ENCODE results near the gene SAMD11. TPM values are rescaled to one million over a fixed set of nuclear protein-coding genes. Genes with fewer than 3 reads are reported as not detected.

Gene SAMD11
- total and polyA plus RNA-seq, 2 of the 13 experiments (the other 11 are each of a cell fraction or from before 2014, with no cell fraction given) = 0.11 TPM; not detected in 1

DNA sequence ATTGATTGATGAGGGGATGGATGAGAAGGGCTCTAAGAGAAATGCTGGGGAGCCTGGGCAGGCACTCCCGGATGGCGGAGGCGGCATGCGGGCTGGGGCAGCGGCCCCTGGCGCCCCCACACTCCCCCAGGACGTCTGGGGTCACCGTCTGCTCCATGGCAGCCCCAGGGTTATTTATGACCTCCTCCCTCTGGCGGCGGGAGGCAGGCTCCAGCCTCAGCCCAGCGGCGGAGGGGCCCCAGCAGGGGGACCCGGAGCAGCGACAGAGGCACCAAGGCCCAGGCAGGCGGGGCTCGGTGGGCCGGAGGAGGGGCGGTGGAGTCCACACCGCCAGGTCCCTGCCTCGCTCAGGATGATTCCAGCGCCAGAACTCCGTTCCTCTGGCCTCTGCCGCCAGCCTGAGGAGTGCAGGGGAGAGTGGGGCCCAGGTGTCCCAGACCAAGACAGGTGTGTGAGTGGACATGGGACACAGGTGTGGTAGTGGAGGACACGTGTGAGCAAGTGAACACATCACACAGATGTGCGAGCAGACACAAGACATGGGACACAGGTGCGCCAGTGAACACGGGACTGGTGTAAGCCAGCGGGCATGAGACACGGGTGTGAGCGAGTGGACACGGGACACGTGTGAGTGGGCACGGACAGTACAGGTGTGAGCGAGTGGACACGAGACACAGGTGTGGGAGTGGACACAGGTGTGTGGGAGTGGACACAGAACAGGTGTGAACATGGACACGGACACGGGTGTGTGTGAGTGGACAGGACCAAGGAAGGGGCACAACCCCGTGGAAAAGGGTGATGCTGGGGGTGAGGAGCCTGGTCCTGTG, 2.5 kb upstream of the SAMD11 start (continued):
- peak; percentile 67; the same call in 1 of the 2 replicates for TF ChIP-seq MAZ (IDR thresholded peaks at IDR 0.05; ENCODE audit: borderline replicate concordance, low read depth, low read length)
- TF ChIP-seq MAZ (CRISPR knock-in tag; IDR thresholded peaks at IDR 0.05; ENCODE audit: low read depth) = no peak; the same call in none of the 2 replicates
- 0 out of 2 replicates have a peak, but pooled peaks have one; percentile 30 for TF ChIP-seq GATAD2A (CRISPR knock-in tag; IDR thresholded peaks at IDR 0.05)
- TF ChIP-seq, protein P1, sequence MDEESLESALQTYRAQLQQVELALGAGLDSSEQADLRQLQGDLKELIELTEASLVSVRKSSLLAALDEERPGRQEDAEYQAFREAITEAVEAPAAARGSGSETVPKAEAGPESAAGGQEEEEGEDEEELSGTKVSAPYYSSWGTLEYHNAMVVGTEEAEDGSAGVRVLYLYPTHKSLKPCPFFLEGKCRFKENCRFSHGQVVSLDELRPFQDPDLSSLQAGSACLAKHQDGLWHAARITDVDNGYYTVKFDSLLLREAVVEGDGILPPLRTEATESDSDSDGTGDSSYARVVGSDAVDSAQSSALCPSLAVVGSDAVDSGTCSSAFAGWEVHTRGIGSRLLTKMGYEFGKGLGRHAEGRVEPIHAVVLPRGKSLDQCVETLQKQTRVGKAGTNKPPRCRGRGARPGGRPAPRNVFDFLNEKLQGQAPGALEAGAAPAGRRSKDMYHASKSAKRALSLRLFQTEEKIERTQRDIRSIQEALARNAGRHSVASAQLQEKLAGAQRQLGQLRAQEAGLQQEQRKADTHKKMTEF (CRISPR knock-in tag; IDR thresholded peaks at IDR 0.05) = 0 out of 2 replicates have a peak, but pooled peaks have one; percentile 29
- TF ChIP-seq TGIF2 (CRISPR knock-in tag; IDR thresholded peaks at IDR 0.05) = no peak
- TF ChIP-seq, protein P2, sequence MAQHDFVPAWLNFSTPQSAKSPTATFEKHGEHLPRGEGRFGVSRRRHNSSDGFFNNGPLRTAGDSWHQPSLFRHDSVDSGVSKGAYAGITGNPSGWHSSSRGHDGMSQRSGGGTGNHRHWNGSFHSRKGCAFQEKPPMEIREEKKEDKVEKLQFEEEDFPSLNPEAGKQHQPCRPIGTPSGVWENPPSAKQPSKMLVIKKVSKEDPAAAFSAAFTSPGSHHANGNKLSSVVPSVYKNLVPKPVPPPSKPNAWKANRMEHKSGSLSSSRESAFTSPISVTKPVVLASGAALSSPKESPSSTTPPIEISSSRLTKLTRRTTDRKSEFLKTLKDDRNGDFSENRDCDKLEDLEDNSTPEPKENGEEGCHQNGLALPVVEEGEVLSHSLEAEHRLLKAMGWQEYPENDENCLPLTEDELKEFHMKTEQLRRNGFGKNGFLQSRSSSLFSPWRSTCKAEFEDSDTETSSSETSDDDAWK (CRISPR knock-in tag; IDR thresholded peaks at IDR 0.05) = no peak
- TF ChIP-seq ZFX (CRISPR knock-in tag; IDR thresholded peaks at IDR 0.05; ENCODE audit: low read depth) = peak; percentile 41; the same call in 1 of the 2 replicates
- TF ChIP-seq ZKSCAN5 (CRISPR knock-in tag; IDR thresholded peaks at IDR 0.05) = no peak
- TF ChIP-seq XRCC5 (optimal IDR thresholded peaks at IDR 0.05; ENCODE audit: low read length) = peak; percentile 91
- TF ChIP-seq PHF5A (CRISPR knock-in tag; IDR thresholded peaks at IDR 0.05; ENCODE audit: low read depth, unreplicated experiment) = no peak
- TF ChIP-seq SUZ12 (IDR thresholded peaks at IDR 0.05; ENCODE audit: low read depth, low read length) = 0 out of 2 replicates have a peak, but pooled peaks have one; percentile 28
- no peak for TF ChIP-seq CBX1 (IDR thresholded peaks at IDR 0.05; ENCODE audit: low read depth)
- no peak for TF ChIP-seq BORCS8-MEF2B (CRISPR knock-in tag; IDR thresholded peaks at IDR 0.05)
- TF ChIP-seq, protein P3, sequence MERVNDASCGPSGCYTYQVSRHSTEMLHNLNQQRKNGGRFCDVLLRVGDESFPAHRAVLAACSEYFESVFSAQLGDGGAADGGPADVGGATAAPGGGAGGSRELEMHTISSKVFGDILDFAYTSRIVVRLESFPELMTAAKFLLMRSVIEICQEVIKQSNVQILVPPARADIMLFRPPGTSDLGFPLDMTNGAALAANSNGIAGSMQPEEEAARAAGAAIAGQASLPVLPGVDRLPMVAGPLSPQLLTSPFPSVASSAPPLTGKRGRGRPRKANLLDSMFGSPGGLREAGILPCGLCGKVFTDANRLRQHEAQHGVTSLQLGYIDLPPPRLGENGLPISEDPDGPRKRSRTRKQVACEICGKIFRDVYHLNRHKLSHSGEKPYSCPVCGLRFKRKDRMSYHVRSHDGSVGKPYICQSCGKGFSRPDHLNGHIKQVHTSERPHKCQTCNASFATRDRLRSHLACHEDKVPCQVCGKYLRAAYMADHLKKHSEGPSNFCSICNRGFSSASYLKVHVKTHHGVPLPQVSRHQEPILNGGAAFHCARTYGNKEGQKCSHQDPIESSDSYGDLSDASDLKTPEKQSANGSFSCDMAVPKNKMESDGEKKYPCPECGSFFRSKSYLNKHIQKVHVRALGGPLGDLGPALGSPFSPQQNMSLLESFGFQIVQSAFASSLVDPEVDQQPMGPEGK (CRISPR knock-in tag; IDR thresholded peaks at IDR 0.05) = peak; percentile 69; the same call in 1 of the 2 replicates
- no peak for TF ChIP-seq TBL1XR1 (IDR thresholded peaks at IDR 0.05; ENCODE audit: borderline replicate concordance, low read length, partially characterized antibody)
- TF ChIP-seq YEATS4 (CRISPR knock-in tag; IDR thresholded peaks at IDR 0.05; ENCODE audit: borderline replicate concordance) = no peak
- TF ChIP-seq KLF12 (CRISPR knock-in tag; IDR thresholded peaks at IDR 0.05; ENCODE audit: borderline replicate concordance) = no peak
- peak; percentile 88 for TF ChIP-seq SKI (IDR thresholded peaks at IDR 0.05; ENCODE audit: partially characterized antibody)
- TF ChIP-seq ONECUT2 (CRISPR knock-in tag; IDR thresholded peaks at IDR 0.05) = no peak
- no peak for TF ChIP-seq ZNF775 (CRISPR knock-in tag; IDR thresholded peaks at IDR 0.05; ENCODE audit: borderline replicate concordance)
- TF ChIP-seq KDM2A (CRISPR knock-in tag; IDR thresholded peaks at IDR 0.05; ENCODE audit: borderline replicate concordance, low read depth) = peak; percentile 86; the same call in 1 of the 2 replicates
- TF ChIP-seq ZBTB42 (CRISPR knock-in tag; IDR thresholded peaks at IDR 0.05) = peak; percentile 35; the same call in 1 of the 2 replicates
- no peak for TF ChIP-seq MEF2D (CRISPR knock-in tag; IDR thresholded peaks at IDR 0.05)
- TF ChIP-seq ZNF777 (CRISPR knock-in tag; IDR thresholded peaks at IDR 0.05) = peak; percentile 27; the same call in 1 of the 2 replicates
- peak; percentile 9; the same call in 1 of the 2 replicates for TF ChIP-seq FOSL2 (CRISPR knock-in tag; IDR thresholded peaks at IDR 0.05)
- TF ChIP-seq, protein P4, sequence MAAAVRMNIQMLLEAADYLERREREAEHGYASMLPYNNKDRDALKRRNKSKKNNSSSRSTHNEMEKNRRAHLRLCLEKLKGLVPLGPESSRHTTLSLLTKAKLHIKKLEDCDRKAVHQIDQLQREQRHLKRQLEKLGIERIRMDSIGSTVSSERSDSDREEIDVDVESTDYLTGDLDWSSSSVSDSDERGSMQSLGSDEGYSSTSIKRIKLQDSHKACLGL (CRISPR knock-in tag; IDR thresholded peaks at IDR 0.05) = no peak

All from HepG2 (cell line).